ENCODE results near the gene ITFG1. TPM values are rescaled to one million over a fixed set of nuclear protein-coding genes. Genes with fewer than 3 reads are reported as not detected.

The ITFG1 gene
- total RNA-seq, 1 experiment from 2014 or later, result 18.0 TPM

- Histone ChIP-seq H2BK15ac (ENCODE audit: low read depth, low read length) (no peak overlapping the region), H3K79me2 (ENCODE audit: insufficient read depth, low read length) (no peaks in the 10 kb centered on the region), H3K9ac (ENCODE audit: extremely low read depth, insufficient read length, low read length) (no peak overlapping the region), H3K27me3 (ENCODE audit: insufficient read depth, low read length) (no peaks in the 10 kb centered on the region), H4K91ac (ENCODE audit: insufficient read length, low read depth, low read length) (no peak overlapping the region), H3K23me2 (ENCODE audit: insufficient read length, low read depth, low read length, poor library complexity, severe bottlenecking) (no peaks in the 10 kb centered on the region), H4K5ac (ENCODE audit: insufficient read length, low read depth, low read length) (no peak overlapping the region), H2BK12ac (ENCODE audit: insufficient read length, low read depth, low read length) (no peak overlapping the region), H2BK5ac (ENCODE audit: insufficient read length, low read length) (no peak overlapping the region), H4K8ac (replicated peaks; ENCODE audit: insufficient read length, low read depth, low read length) (no peak overlapping the region), H3K56ac (ENCODE audit: insufficient read length, low read depth, low read length) (no peak overlapping the region), H3K18ac (ENCODE audit: insufficient read length, low read depth, low read length) (no peak overlapping the region), H3K23ac (ENCODE audit: insufficient read length, low read depth, low read length) (no peak overlapping the region), H3K14ac (ENCODE audit: insufficient read depth, low read length) (no peak overlapping the region; the same call in 1 of the 2 replicates), H3K9me3 (ENCODE audit: control insufficient read depth, low read depth, low read length) (no peaks in the 10 kb centered on the region), H3K4ac (ENCODE audit: low read depth, low read length) (no peak overlapping the region), H2BK20ac (ENCODE audit: low read depth, low read length, poor library complexity, severe bottlenecking) (no peak overlapping the region), H2AFZ (ENCODE audit: low read length) (no peak overlapping the region), H3T11ph (ENCODE audit: low read length) (no peak overlapping the region), H3K79me1 (ENCODE audit: insufficient read depth, low read depth, low read length, poor library complexity, severe bottlenecking) (no peaks in the 10 kb centered on the region), H4K20me1 (ENCODE audit: control insufficient read depth, insufficient read depth, insufficient read length) (no peaks in the 10 kb centered on the region), H2AK5ac (ENCODE audit: insufficient read length, low read length) (no peak overlapping the region), H3K4me2 (ENCODE audit: insufficient read depth, insufficient read length, low read length) (no peak overlapping the region), H3K4me1 (ENCODE audit: insufficient read depth, low read length) (peaks cover 6% of the 10 kb centered on the region; the same call in 1 of the 2 replicates), H2BK120ac (ENCODE audit: low read depth, low read length, poor library complexity, severe bottlenecking) (no peak overlapping the region), H3K27ac (ENCODE audit: insufficient read length, low read depth, low read length) (no peak overlapping the region)
- Mint-ChIP-seq H3K9me3 (no peaks in the 10 kb centered on the region), H3K4me3 (no peak overlapping the region), H3K27ac (peak overlapping the region; percentile 34 to 90 (median 74); a peak in 4 of 7 replicates), H3K36me3 (ENCODE audit: insufficient read depth in 1 of 3, low read depth in 3 of 3) (peaks cover 0 to 5% (median 0%) of the 10 kb centered on the region in 3 experiments; a peak in 1 of 7 replicates), H3K27me3 (ENCODE audit: low read depth) (peaks cover 4% of the 10 kb centered on the region; the same call in 1 of the 2 replicates), H3K4me1 (peaks cover 33 to 36% of the 10 kb centered on the region in 2 experiments)
- TF ChIP-seq, protein P1, sequence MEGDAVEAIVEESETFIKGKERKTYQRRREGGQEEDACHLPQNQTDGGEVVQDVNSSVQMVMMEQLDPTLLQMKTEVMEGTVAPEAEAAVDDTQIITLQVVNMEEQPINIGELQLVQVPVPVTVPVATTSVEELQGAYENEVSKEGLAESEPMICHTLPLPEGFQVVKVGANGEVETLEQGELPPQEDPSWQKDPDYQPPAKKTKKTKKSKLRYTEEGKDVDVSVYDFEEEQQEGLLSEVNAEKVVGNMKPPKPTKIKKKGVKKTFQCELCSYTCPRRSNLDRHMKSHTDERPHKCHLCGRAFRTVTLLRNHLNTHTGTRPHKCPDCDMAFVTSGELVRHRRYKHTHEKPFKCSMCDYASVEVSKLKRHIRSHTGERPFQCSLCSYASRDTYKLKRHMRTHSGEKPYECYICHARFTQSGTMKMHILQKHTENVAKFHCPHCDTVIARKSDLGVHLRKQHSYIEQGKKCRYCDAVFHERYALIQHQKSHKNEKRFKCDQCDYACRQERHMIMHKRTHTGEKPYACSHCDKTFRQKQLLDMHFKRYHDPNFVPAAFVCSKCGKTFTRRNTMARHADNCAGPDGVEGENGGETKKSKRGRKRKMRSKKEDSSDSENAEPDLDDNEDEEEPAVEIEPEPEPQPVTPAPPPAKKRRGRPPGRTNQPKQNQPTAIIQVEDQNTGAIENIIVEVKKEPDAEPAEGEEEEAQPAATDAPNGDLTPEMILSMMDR (conservative IDR thresholded peaks at IDR 0.05), result no peak
- WGBS (ENCODE audit: extremely low coverage, insufficient read length, low lambda C conversion rate), result no CpG with 5 or more reads among the region's 12 CpGs
- no peak for DNase-seq
These were observed 90.3 kb downstream of the ITFG1 start for GRCh38 chr16:47370536-47370935.
